HepG2 (cell line): Measurements from ENCODE around the gene AHCY. TPM values are rescaled to one million over a fixed set of nuclear protein-coding genes. Genes with fewer than 3 reads are reported as not detected.

Experiments
- CBX1 ChIP-seq: IDR thresholded peaks from one replicate; pipeline ENCODE4 v1.6.1; 2016; ENCODE audit warnings: antibody characterized with exemption, low read depth
- CBX5 ChIP-seq: sonication (generic); formaldehyde crosslinking; IDR thresholded peaks from 2 replicates; pipeline ENCODE4 v1.4.0; 2020; ENCODE audit warnings: missing genetic modification reagents, borderline replicate concordance
- CREM ChIP-seq, 2 experiments: sonication (generic) in 1 of 2; formaldehyde crosslinking in 1 of 2; IDR thresholded peaks; 2 replicates each; pipeline versions ENCODE4 v1.4.0 to v1.6.1; 2016 to 2020; ENCODE audit warnings: antibody characterized with exemption in 1 of 2, mild to moderate bottlenecking in 1 of 2, missing genetic modification reagents in 1 of 2
- ESRRA ChIP-seq: sonication (generic); formaldehyde crosslinking; IDR thresholded peaks from 2 replicates; pipeline ENCODE4 v1.5.1; 2020; ENCODE audit warnings: mild to moderate bottlenecking, low read depth, missing genetic modification reagents
- GZF1 ChIP-seq: sonication (generic); formaldehyde crosslinking; IDR thresholded peaks from 2 replicates; pipeline ENCODE4 v1.5.1; 2020; ENCODE audit warnings: mild to moderate bottlenecking, missing genetic modification reagents
- MAFG ChIP-seq: sonication (generic); formaldehyde crosslinking; IDR thresholded peaks from 2 replicates; pipeline ENCODE4 v1.5.1; 2020; ENCODE audit warnings: mild to moderate bottlenecking, missing genetic modification reagents
- NBN ChIP-seq: fragments of 450-650 bp; conservative IDR thresholded peaks from 2 replicates; pipeline ENCODE4 v1.6.1; 2017
- PHF21A ChIP-seq: sonication (generic); formaldehyde crosslinking; IDR thresholded peaks from 2 replicates; pipeline ENCODE4 v1.5.0; 2020; ENCODE audit warnings: mild to moderate bottlenecking, missing genetic modification reagents
- RXRA ChIP-seq: sonication (generic); formaldehyde crosslinking; IDR thresholded peaks from 2 replicates; pipeline ENCODE4 v1.5.1; 2020; ENCODE audit warnings: missing genetic modification reagents
- ZBTB38 ChIP-seq: sonication (generic); formaldehyde crosslinking; IDR thresholded peaks from 2 replicates; pipeline ENCODE4 v1.5.1; 2020; ENCODE audit warnings: mild to moderate bottlenecking, missing genetic modification reagents
- ZFP37 ChIP-seq: sonication (generic); formaldehyde crosslinking; IDR thresholded peaks from 2 replicates; pipeline ENCODE4 v1.4.0; 2020; ENCODE audit warnings: missing genetic modification reagents, borderline replicate concordance
- ZMYM2 ChIP-seq: sonication (generic); formaldehyde crosslinking; IDR thresholded peaks from 2 replicates; pipeline ENCODE4 v1.8.0; 2022; ENCODE audit warnings: mild to moderate bottlenecking, missing genetic modification reagents
- ZNF318 ChIP-seq: sonication (generic); formaldehyde crosslinking; IDR thresholded peaks from 2 replicates; pipeline ENCODE4 v1.4.0; 2020; ENCODE audit warnings: mild to moderate bottlenecking, missing genetic modification reagents
- ZNF513 ChIP-seq: sonication (generic); formaldehyde crosslinking; conservative IDR thresholded peaks from 2 replicates; pipeline ENCODE4 v1.5.0; 2020; ENCODE audit warnings: missing genetic modification reagents
- ZNF557 ChIP-seq: sonication (generic); formaldehyde crosslinking; IDR thresholded peaks from 2 replicates; pipeline ENCODE4 v1.4.0; 2020; ENCODE audit warnings: missing genetic modification reagents
- polyA plus RNA-seq, 8 experiments: library from polyadenylated mRNA; depleted of rRNA in 3 of 8; stranded (reverse) in 7 of 8; unstranded in 1 of 8; fragments of >200 nt; fragmentation: Illumina TruSeq in 4 of 8; extraction: Trizol in 4 of 8; gene quantifications; 2 replicates each; pipeline versions ENCODE4 v1.2.1 to v1.2.3, GENCODE V29; 2011 to 2016; ENCODE audit warnings: low read depth in 4 of 8, missing spikeins in 1 of 8, mixed read lengths in 1 of 8; ENCODE audit not compliant: insufficient read depth in 1 of 8
- total RNA-seq, 5 experiments: library from RNA; depleted of rRNA; stranded (reverse); fragments of >200 nt; fragmentation: Illumina TruSeq; extraction: Trizol; gene quantifications; 2 replicates each; pipeline ENCODE4 v1.2.3, GENCODE V29; 2016; ENCODE audit warnings: low read depth in 1 of 5
- TF ChIP-seq, protein P1 (sequence below): sonication (generic); formaldehyde crosslinking; IDR thresholded peaks from 2 replicates; pipeline ENCODE4 v1.5.1; 2020; ENCODE audit warnings: missing genetic modification reagents, mild to moderate bottlenecking, borderline replicate concordance
- TF ChIP-seq, protein P2 (sequence below): sonication (generic); formaldehyde crosslinking; IDR thresholded peaks from 2 replicates; pipeline ENCODE4 v1.4.0; 2020; ENCODE audit warnings: mild to moderate bottlenecking, missing genetic modification reagents

The AHCY gene
- total and polyA plus RNA-seq, 2 of the 13 experiments (the other 11 are each of a cell fraction or from before 2014, with no cell fraction given) = 407 to 419 TPM

DNA sequence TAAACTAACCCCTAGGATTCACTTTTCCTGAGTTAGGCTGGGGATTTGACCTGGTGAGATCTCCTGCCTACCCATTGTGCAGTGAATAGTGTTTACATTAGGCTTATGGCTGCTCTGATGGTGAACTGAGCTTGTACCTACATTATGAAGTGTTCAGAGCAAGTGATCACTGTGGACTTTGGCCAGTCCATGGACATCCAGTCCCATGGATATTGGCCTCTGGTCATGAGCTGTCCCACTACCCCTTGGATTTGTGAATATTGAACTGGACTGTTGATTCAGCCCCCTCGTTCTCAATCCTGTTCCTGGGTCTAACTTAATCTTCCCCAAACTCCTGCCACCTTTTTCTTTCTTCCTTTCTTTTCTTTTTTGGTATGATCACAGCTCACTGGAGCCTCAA, 48.2 kb downstream of the AHCY start (continued):
- TF ChIP-seq, protein P1, sequence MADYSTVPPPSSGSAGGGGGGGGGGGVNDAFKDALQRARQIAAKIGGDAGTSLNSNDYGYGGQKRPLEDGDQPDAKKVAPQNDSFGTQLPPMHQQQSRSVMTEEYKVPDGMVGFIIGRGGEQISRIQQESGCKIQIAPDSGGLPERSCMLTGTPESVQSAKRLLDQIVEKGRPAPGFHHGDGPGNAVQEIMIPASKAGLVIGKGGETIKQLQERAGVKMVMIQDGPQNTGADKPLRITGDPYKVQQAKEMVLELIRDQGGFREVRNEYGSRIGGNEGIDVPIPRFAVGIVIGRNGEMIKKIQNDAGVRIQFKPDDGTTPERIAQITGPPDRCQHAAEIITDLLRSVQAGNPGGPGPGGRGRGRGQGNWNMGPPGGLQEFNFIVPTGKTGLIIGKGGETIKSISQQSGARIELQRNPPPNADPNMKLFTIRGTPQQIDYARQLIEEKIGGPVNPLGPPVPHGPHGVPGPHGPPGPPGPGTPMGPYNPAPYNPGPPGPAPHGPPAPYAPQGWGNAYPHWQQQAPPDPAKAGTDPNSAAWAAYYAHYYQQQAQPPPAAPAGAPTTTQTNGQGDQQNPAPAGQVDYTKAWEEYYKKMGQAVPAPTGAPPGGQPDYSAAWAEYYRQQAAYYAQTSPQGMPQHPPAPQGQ (CRISPR knock-in tag) = no peak
- TF ChIP-seq CBX5 (CRISPR knock-in tag) (0 out of 2 replicates have a peak, but pooled peaks have one; percentile 26), GZF1 (CRISPR knock-in tag) (no peak), ZNF318 (CRISPR knock-in tag) (no peak), ZNF513 (CRISPR knock-in tag) (no peak), ZBTB38 (CRISPR knock-in tag) (no peak), ZMYM2 (CRISPR knock-in tag) (peak; percentile 56; the same call in 1 of the 2 replicates), PHF21A (CRISPR knock-in tag) (peak; percentile 35), ZFP37 (no peak), CBX1 (no peak), NBN (no peak), ZNF557 (CRISPR knock-in tag) (no peak), RXRA (CRISPR knock-in tag) (no peak; the same call in 1 of the 2 replicates), CREM (IDR thresholded peaks at IDR 0.05) (peak; percentile 28; the same call in 1 of the 2 replicates), CREM (CRISPR knock-in tag; IDR thresholded peaks at IDR 0.05) (no peak), MAFG (CRISPR knock-in tag) (no peak), ESRRA (peak; percentile 41; the same call in 1 of the 2 replicates)
- TF ChIP-seq, protein P2, sequence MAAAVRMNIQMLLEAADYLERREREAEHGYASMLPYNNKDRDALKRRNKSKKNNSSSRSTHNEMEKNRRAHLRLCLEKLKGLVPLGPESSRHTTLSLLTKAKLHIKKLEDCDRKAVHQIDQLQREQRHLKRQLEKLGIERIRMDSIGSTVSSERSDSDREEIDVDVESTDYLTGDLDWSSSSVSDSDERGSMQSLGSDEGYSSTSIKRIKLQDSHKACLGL (CRISPR knock-in tag) = no peak
